Measurements from ENCODE around the gene CABS1. TPM values are rescaled to one million over a fixed set of nuclear protein-coding genes. Genes with fewer than 3 reads are reported as not detected.

CABS1 gene
- total RNA-seq, 4 donors from 2014 or later = not detected

GRCh38 chr4:70367813-70368212, 33.0 kb downstream of the CABS1 start:
- ATAC-seq (no peak), DNase-seq (no peak)
- no peaks in the 10 kb centered on the region for H3K27me3 ChIP-seq
- H3K27ac ChIP-seq = no peak overlapping the region
- H3K36me3 ChIP-seq = no peaks in the 10 kb centered on the region
- H3K4me3 ChIP-seq = no peak overlapping the region
- H3K4me1 ChIP-seq = no peaks in the 10 kb centered on the region
- H3K9me3 ChIP-seq = no peaks in the 10 kb centered on the region
- TF ChIP-seq CTCF (IDR thresholded peaks at IDR 0.05 in 4 of 5, conservative IDR thresholded peaks at IDR 0.05 in 1 of 5) (no peak), POLR2A (IDR thresholded peaks at IDR 0.05) (no peak)
- in situ Hi-C loops (cut with MboI; ENCODE audit: low sequenced_read_pairs in 4 of 4) (no loop called here), intact Hi-C loops (cut with DNase I; ENCODE audit: low total_unique reads) (no loop called here)

GRCh38 chr4:70371987-70372386, 37.2 kb downstream of the CABS1 start:
- no peaks in the 10 kb centered on the region for H3K9me3 ChIP-seq
- no peaks in the 10 kb centered on the region for H3K4me1 ChIP-seq
- DNase-seq (no peak), ATAC-seq (no peak)
- intact Hi-C loops (cut with DNase I; ENCODE audit: low total_unique reads) = no loop called here
- H3K27me3 ChIP-seq = no peaks in the 10 kb centered on the region
- TF ChIP-seq POLR2A (IDR thresholded peaks at IDR 0.05) (no peak), CTCF (IDR thresholded peaks at IDR 0.05 in 4 of 5, conservative IDR thresholded peaks at IDR 0.05 in 1 of 5) (no peak)
- H3K27ac ChIP-seq = no peak overlapping the region
- H3K36me3 ChIP-seq = no peaks in the 10 kb centered on the region
- no peak overlapping the region for H3K4me3 ChIP-seq
- in situ Hi-C loops (cut with MboI; ENCODE audit: low sequenced_read_pairs in 4 of 4) = no loop called here

- ATAC-seq (no peak), DNase-seq (no peak)
- Histone ChIP-seq H3K36me3 (no peaks in the 10 kb centered on the region), H3K9me3 (no peaks in the 10 kb centered on the region), H3K4me1 (no peaks in the 10 kb centered on the region), H3K4me3 (no peak overlapping the region), H3K27me3 (no peaks in the 10 kb centered on the region), H3K27ac (no peak overlapping the region)
- TF ChIP-seq POLR2A (IDR thresholded peaks at IDR 0.05) (no peak), CTCF (IDR thresholded peaks at IDR 0.05 in 4 of 5, conservative IDR thresholded peaks at IDR 0.05 in 1 of 5) (no peak)
- in situ Hi-C loops (cut with MboI; ENCODE audit: low sequenced_read_pairs in 4 of 4) = no loop called here
- intact Hi-C loops (cut with DNase I; ENCODE audit: low total_unique reads) = no loop called here
These were observed 38.0 kb downstream of the CABS1 start for GRCh38 chr4:70372760-70373159.

GRCh38 chr4:70380578-70380977, 45.8 kb downstream of the CABS1 start:
- H3K36me3 ChIP-seq = no peaks in the 10 kb centered on the region
- H3K27me3 ChIP-seq = no peaks in the 10 kb centered on the region
- in situ Hi-C loops (cut with MboI; ENCODE audit: low sequenced_read_pairs in 4 of 4) = no loop called here
- H3K4me1 ChIP-seq = no peaks in the 10 kb centered on the region
- no peak overlapping the region for H3K4me3 ChIP-seq
- H3K9me3 ChIP-seq = no peaks in the 10 kb centered on the region
- DNase-seq (no peak), ATAC-seq (no peak)
- TF ChIP-seq POLR2A (IDR thresholded peaks at IDR 0.05) (no peak), CTCF (IDR thresholded peaks at IDR 0.05 in 4 of 5, conservative IDR thresholded peaks at IDR 0.05 in 1 of 5) (no peak)
- intact Hi-C loops (cut with DNase I; ENCODE audit: low total_unique reads) = no loop called here
- no peak overlapping the region for H3K27ac ChIP-seq

- in situ Hi-C loops (cut with MboI; ENCODE audit: low sequenced_read_pairs in 4 of 4) (no loop called here), intact Hi-C loops (cut with DNase I; ENCODE audit: low total_unique reads) (no loop called here)
- no peak within 1 kb of the TSS for H3K4me3 ChIP-seq
- H3K4me1 ChIP-seq = no peaks in the 10 kb centered on the region
- no peaks in the 10 kb centered on the region for H3K9me3 ChIP-seq
- H3K27me3 ChIP-seq = no peaks in the 10 kb centered on the region
- ATAC-seq = no peak
- TF ChIP-seq CTCF (IDR thresholded peaks at IDR 0.05 in 4 of 5, conservative IDR thresholded peaks at IDR 0.05 in 1 of 5) = no peak
- no peak for TF ChIP-seq POLR2A (IDR thresholded peaks at IDR 0.05)
- H3K36me3 ChIP-seq = no peaks in the 10 kb centered on the region
- DNase-seq = no peak
- no peak within 1 kb of the TSS for H3K27ac ChIP-seq
These were observed 48.0 kb downstream of the CABS1 start, which contains the start of gene SMR3B for GRCh38 chr4:70382691-70383181. Gene SMR3B (plus strand): TSS chr4:70383131. CDS start chr4:70384511, 1,380 bp downstream.

Measured in gastrocnemius medialis (tissue), 4 donors.